LNCaP clone FGC (cell line): ENCODE measurements around the gene DNAJC1.

Experiments used
- DNase-seq: peaks from one replicate; pipeline ENCODE4 v3.0.0-alpha.2; 2011; ENCODE audit warnings: low read depth
- H3K4me3 ChIP-seq: 2 replicates; pipeline ENCODE4 v1.5.1; 2011; ENCODE audit warnings: mild to moderate bottlenecking, low read depth, low read length, control low read depth
- TF ChIP-seq, protein P1 (sequence below): IDR thresholded peaks from 2 replicates; pipeline ENCODE4 v1.5.1; 2012; ENCODE audit warnings: mild to moderate bottlenecking; ENCODE audit not compliant: control insufficient read depth, insufficient read depth; ENCODE audit errors: extremely low read depth

The DNAJC1 gene

DNA sequence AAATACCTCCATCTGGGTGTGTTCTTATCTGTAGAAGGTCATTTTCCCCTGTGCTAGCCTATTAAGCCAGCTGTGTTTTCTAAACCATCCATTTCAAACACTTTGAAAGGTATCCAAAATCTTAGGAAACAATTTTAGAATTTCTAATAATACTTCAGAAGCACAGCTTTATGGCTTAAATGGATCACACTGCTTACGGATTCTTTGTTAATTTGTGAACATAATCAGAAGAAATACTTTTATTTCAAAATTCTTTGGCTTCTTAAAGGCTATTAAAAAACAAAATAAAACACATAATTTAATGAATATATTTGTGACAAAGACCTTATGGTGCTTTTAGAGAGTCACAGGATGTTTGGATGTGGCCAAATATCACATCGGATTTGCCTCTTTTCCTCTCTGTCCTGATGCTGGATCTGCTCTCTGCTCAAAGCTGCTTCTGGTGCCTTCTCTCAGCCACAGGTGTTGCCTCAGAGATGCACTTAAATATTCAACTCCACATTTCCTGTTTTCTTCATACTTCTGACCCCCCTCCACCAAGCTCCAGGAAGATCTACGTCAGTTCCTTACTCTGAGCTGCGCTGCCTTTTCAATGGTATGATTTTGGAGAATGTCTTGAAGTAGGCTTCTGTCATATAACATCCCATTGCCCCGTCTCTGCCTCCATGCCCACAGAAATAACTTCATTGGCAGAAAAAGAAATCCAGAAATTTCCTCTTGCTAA lies 238.9 kb downstream of the DNAJC1 start:
- TF ChIP-seq, protein P1, sequence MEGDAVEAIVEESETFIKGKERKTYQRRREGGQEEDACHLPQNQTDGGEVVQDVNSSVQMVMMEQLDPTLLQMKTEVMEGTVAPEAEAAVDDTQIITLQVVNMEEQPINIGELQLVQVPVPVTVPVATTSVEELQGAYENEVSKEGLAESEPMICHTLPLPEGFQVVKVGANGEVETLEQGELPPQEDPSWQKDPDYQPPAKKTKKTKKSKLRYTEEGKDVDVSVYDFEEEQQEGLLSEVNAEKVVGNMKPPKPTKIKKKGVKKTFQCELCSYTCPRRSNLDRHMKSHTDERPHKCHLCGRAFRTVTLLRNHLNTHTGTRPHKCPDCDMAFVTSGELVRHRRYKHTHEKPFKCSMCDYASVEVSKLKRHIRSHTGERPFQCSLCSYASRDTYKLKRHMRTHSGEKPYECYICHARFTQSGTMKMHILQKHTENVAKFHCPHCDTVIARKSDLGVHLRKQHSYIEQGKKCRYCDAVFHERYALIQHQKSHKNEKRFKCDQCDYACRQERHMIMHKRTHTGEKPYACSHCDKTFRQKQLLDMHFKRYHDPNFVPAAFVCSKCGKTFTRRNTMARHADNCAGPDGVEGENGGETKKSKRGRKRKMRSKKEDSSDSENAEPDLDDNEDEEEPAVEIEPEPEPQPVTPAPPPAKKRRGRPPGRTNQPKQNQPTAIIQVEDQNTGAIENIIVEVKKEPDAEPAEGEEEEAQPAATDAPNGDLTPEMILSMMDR, result no peak
- DNase-seq, result no peak
- H3K4me3 ChIP-seq, result no peak overlapping the region

DNA sequence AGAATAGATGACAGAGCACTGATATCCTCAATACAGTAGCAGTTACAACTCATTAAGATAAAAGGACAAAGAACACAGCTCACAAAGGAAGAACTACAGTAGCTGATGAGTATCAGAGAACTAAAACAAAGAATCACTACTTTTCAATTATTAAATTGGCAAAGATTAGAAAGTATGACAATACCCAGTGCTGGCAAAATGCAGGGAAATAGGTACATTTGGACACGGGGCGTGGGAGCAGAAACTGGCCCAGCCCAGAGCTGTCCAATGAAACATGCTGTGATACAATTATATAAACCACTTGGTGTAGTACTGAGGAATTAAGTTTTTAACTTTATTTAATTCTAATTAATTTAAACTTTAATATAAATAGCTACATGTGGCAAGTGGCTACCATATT lies 243.2 kb downstream of the DNAJC1 start:
- DNase-seq, result no peak
- no peak overlapping the region for H3K4me3 ChIP-seq
- TF ChIP-seq, protein P1, result no peak

DNA sequence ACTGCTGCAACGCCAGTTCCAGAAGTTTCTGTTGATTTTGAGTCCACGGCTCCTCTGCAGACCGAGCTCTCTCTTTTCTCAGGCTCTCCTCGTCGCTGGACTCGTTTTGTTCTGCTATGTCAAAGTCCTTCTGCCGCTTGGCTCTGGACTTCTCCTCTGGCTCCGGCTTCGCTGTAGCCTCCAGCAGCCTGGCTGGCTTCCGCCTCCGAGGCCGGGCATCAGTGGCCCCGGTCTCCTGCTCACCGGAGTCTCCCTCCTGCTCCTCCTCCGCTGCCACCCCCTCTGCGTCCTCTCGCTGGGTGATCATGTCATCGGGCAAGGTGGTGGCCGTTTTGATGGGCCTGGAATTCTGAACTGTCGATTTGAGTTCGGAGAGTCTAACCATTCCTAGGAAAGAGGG lies 244.3 kb downstream of the DNAJC1 start:
- no peak overlapping the region for H3K4me3 ChIP-seq
- TF ChIP-seq, protein P1, result no peak
- DNase-seq, result no peak

DNA sequence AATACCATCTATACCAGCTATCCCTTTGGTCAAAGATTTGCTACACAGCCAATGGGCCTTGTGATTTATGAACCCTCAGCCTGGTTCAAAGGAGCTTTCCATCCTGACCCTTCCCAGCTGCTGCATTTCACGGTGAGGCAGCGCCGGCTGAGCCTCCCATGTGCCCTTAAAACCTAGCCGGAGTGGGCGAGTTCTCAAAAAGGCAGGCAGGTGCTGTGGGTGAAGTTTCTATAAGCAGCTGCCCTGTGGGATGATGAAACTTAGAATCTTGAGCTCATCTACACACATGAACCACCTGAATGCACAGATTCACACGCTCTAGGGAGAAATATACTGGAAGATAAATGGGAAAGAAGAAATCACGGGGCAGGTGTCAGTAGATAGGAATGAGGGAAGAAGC lies 244.8 kb downstream of the DNAJC1 start:
- no peak overlapping the region for H3K4me3 ChIP-seq
- TF ChIP-seq, protein P1, result no peak
- no peak for DNase-seq

DNA sequence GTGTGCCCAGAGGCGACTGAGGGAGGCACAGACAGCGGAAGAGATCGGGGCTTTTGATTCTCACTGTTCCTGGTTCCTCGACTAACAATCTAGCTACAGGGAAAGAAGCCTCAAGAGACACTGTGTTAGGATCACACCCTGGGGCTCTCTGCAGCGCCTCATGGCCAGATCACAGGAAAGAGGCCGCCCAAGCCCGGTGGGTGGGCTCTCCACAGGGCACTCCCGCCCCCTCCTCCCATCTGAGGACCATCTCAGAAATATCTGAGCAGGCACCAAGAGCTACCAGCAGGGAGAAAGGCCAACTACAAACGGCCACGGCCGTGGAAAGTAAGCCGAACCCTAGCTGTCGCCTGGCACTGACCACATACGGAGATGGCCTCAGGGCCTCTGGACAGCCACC lies 245.3 kb downstream of the DNAJC1 start:
- TF ChIP-seq, protein P1, result no peak
- DNase-seq, result no peak
- no peak overlapping the region for H3K4me3 ChIP-seq

DNA sequence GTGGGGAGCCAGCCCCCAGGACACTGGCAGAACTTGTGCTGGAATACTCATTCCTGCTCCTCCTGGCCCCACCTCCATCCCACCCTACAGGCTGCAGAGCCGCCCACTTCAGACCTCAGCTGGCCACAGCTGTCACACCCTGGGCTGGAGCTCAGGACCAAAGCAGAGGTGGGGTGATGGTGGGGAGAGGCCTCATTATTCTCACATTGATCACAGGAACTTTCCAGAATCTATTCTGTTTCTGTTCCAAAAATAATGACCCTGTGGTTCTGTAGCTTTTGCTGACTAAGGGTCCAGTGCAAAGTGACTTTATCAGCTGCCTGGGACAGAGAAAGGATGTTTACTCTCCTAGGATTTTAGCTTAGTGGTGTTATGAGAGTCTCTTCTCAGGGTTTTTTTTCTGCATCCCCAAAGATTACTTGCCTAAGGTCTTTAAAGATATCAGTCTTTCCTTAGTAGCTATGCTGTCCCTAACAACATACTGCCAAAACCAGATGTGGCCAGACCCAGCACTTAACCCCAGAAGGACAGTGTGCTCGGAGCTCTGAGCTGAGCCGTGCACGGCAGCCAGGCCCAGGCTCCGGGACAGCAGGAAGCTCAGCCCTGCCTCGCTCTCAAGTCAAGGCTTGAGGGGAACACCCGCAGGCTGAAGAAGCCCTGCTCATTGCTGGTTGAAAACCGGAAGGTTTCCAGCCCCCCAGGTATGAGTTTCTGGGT lies 246.2 kb downstream of the DNAJC1 start:
- H3K4me3 ChIP-seq, result no peak overlapping the region
- TF ChIP-seq, protein P1, result no peak

More for the DNA sequence above, 246.2 kb downstream of the DNAJC1 start:
- no peak for DNase-seq
